Stimulated activated naive CD8-positive, alpha-beta T cell treated with anti-CD3 and anti-CD28 coated beads, Interleukin-15, Interleukin-2, amounts not matched to agents 100 ng/mL and 50 ng/mL, for 24 hours (primary cell): ENCODE data around the gene GAL3ST2.
A peak's percentile ranks its signal among the peaks of the same experiment; 100 is the strongest.
"Not testable (repeated sequence)": the region's sequence is repeated elsewhere in the genome, so short reads cannot be mapped to it uniquely, and the experiment has no call there.

ENCODE experiments used
- H3K27ac Mint-ChIP-seq: one replicate; pipeline ENCODE4 v1.8.0; 2021; ENCODE audit warnings: mild to moderate bottlenecking, mixed read lengths
- H3K27me3 Mint-ChIP-seq: one replicate; pipeline ENCODE4 v1.8.0; 2021; ENCODE audit warnings: mixed read lengths
- H3K36me3 Mint-ChIP-seq: one replicate; pipeline ENCODE4 v1.8.0; 2021; ENCODE audit warnings: low read depth, mixed read lengths
- H3K4me1 Mint-ChIP-seq: one replicate; pipeline ENCODE4 v1.8.0; 2021; ENCODE audit warnings: low read depth, mixed read lengths
- H3K4me3 Mint-ChIP-seq: one replicate; pipeline ENCODE4 v1.8.0; 2021; ENCODE audit warnings: mild to moderate bottlenecking, mixed read lengths
- H3K9me3 Mint-ChIP-seq: one replicate; pipeline ENCODE4 v1.8.0; 2021; ENCODE audit warnings: mixed read lengths

Gene GAL3ST2

GRCh38 chr2:241811952-241812729 lies 35.5 kb downstream of the GAL3ST2 start:
- no peaks in the 10 kb centered on the region for H3K4me1 Mint-ChIP-seq
- peaks cover 6% of the 10 kb centered on the region for H3K27me3 Mint-ChIP-seq
- H3K36me3 Mint-ChIP-seq: no peaks in the 10 kb centered on the region
- no peak overlapping the region for H3K4me3 Mint-ChIP-seq
- H3K9me3 Mint-ChIP-seq: no peaks in the 10 kb centered on the region
- no peak overlapping the region for H3K27ac Mint-ChIP-seq

GRCh38 chr2:241812730-241813643 lies 36.4 kb downstream of the GAL3ST2 start:
- peaks cover 6% of the 10 kb centered on the region for H3K27me3 Mint-ChIP-seq
- H3K4me1 Mint-ChIP-seq: peaks cover 7% of the 10 kb centered on the region
- no peak overlapping the region for H3K27ac Mint-ChIP-seq
- H3K36me3 Mint-ChIP-seq: no peaks in the 10 kb centered on the region
- no peaks in the 10 kb centered on the region for H3K9me3 Mint-ChIP-seq
- no peak overlapping the region for H3K4me3 Mint-ChIP-seq

DNA sequence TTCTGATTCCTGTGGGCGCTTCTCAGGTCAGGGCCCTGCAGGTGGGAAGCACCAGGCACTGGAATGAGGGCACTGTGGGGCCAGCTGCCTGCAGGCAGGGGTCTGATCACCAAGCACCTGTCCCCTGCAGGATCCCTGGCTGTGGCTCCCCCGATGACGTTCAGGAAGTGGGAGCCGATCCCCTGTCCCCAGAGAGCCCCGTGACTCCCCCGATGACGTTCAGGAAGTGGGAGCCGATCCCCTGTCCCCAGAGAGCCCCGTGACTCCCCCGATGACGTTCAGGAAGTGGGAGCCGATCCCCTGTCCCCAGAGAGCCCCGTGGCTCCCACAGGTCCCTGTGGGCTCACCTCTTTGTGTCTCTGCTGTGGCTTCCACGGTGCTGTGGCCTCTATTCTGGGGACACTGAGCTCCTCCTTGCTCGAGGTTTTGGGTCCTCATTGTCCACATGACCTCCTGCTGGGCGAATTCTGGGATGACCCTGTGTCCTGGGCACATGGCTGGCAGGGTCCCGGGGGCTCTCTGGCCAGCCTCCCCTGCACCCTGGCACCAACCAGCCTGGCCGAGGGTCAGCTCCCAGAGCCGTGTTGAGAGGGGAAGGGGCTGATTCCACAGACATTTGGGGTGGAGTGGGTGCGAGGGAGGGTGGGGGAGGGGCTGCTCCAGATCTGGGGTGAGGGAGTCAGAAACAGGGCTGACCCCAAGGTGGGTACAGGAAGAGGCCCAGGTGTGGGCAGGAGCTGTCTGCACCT lies 37.2 kb downstream of the GAL3ST2 start:
- Mint-ChIP-seq H3K4me3 (no peak overlapping the region), H3K27ac (no peak overlapping the region), H3K36me3 (no peaks in the 10 kb centered on the region)

GRCh38 chr2:241814393-241814642 lies 37.7 kb downstream of the GAL3ST2 start:
- Mint-ChIP-seq H3K27me3 (no peaks in the 10 kb centered on the region), H3K4me1 (peaks cover 7% of the 10 kb centered on the region), H3K9me3 (no peaks in the 10 kb centered on the region), H3K36me3 (no peaks in the 10 kb centered on the region), H3K27ac (no peak overlapping the region), H3K4me3 (no peak overlapping the region)

More for the DNA sequence above, 37.2 kb downstream of the GAL3ST2 start:
- H3K4me1 Mint-ChIP-seq: peaks cover 7% of the 10 kb centered on the region
- H3K27me3 Mint-ChIP-seq: no peaks in the 10 kb centered on the region
- H3K9me3 Mint-ChIP-seq: no peaks in the 10 kb centered on the region

DNA sequence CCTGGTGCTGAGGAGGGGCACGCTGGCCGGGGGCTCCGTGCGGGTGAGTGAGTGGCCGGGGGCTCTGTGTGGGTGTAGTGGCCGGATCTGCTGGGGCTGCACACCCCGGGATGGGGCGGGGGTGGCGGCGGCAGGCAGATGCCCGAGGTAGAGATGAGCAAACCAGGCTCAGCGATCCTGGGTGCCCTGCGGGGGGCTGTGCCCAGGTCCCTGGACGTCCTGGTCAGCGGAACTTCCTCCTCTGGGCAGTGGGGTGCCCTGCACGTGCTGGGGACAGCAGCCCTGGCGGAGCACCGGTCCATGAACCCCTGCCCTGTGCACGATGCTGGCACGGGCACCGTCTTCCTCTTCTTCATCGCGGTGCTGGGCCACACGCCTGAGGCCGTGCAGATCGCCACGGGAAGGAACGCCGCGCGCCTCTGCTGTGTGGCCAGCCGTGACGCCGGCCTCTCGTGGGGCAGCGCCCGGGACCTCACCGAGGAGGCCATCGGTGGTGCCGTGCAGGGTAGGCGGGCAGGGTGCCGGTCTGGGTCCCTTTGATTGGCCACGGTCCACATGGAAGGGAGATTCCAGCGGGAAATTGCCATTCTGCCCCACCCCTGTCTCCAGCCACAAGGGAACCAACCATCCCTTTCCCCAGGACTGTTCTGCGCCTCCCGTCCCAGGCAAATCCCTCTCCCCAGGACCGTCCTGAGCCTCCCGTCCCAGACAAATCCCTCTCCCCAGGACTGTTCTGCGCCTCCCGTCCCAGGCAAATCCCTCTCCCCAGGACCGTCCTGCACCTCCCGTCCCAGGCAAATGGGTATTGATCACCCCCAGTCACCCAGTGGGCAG lies 38.2 kb downstream of the GAL3ST2 start:
- H3K27ac Mint-ChIP-seq: no peak overlapping the region
- no peaks in the 10 kb centered on the region for H3K27me3 Mint-ChIP-seq
- H3K4me3 Mint-ChIP-seq: no peak overlapping the region
- H3K4me1 Mint-ChIP-seq: peaks cover 7% of the 10 kb centered on the region
- H3K36me3 Mint-ChIP-seq: no peaks in the 10 kb centered on the region
- H3K9me3 Mint-ChIP-seq: no peaks in the 10 kb centered on the region

DNA sequence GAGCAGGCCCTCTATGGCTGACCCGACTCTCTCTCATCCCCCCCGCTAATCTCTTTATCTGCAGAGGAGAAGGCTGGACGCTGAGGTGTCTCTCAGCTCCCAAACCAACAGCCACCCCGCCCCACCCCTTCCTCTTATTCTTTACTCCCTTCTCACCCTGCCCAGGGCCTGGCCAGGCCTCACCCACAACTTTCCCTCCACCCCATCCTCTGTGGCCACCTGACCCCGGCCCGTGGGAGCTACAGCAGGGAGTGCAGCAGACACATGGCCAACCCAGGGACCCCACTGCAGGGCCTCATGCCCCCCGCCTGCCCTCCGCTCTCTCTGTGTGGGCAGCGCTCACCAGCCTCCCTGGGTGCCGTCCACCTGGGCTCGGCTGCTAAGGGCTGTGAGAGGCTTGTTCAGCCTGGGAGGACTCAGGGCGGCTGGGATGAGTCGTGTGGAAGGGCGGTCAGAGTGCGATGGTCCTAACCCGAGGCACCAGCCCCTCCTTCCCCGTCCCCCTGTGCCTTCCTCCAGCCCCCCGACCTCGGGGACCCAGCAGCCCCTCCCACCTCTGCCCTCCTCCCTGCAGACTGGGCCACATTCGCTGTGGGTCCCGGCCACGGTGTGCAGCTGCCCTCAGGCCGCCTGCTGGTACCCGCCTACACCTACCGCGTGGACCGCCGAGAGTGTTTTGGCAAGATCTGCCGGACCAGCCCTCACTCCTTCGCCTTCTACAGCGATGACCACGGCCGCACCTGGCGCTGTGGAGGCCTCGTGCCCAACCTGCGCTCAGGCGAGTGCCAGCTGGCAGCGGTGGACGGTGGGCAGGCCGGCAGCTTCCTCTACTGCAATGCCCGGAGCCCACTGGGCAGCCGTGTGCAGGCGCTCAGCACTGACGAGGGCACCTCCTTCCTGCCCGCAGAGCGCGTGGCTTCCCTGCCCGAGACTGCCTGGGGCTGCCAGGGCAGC lies 39.1 kb downstream of the GAL3ST2 start:
- Mint-ChIP-seq H3K27me3 (no peaks in the 10 kb centered on the region), H3K4me1 (peaks cover 7% of the 10 kb centered on the region), H3K27ac (no peak overlapping the region), H3K36me3 (no peaks in the 10 kb centered on the region), H3K9me3 (no peaks in the 10 kb centered on the region), H3K4me3 (no peak overlapping the region)

DNA sequence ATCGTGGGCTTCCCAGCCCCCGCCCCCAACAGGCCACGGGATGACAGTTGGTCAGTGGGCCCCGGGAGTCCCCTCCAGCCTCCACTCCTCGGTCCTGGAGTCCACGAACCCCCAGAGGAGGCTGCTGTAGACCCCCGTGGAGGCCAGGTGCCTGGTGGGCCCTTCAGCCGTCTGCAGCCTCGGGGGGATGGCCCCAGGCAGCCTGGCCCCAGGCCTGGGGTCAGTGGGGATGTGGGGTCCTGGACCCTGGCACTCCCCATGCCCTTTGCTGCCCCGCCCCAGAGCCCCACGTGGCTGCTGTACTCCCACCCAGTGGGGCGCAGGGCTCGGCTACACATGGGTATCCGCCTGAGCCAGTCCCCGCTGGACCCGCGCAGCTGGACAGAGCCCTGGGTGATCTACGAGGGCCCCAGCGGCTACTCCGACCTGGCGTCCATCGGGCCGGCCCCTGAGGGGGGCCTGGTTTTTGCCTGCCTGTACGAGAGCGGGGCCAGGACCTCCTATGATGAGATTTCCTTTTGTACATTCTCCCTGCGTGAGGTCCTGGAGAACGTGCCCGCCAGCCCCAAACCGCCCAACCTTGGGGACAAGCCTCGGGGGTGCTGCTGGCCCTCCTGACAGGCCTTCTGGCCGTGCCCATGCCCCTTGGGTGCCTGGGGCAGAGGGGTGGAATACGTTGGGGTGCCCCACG lies 40.0 kb downstream of the GAL3ST2 start:
- H3K27ac Mint-ChIP-seq: no peak overlapping the region

GRCh38 chr2:241817126-241817820 lies 40.7 kb downstream of the GAL3ST2 start:
- no peak overlapping the region for H3K27ac Mint-ChIP-seq
- H3K4me3 Mint-ChIP-seq: peak overlapping the region; percentile 13

More for the DNA sequence above, 40.0 kb downstream of the GAL3ST2 start:
- no peak overlapping the region for H3K4me3 Mint-ChIP-seq
- no peaks in the 10 kb centered on the region for H3K9me3 Mint-ChIP-seq
- H3K36me3 Mint-ChIP-seq: no peaks in the 10 kb centered on the region
- no peaks in the 10 kb centered on the region for H3K27me3 Mint-ChIP-seq
- H3K4me1 Mint-ChIP-seq: peaks cover 7% of the 10 kb centered on the region

GRCh38 chr2:241817821-241818215 lies 41.2 kb downstream of the GAL3ST2 start:
- H3K36me3 Mint-ChIP-seq, H3K27ac Mint-ChIP-seq, H3K9me3 Mint-ChIP-seq, H3K4me1 Mint-ChIP-seq, H3K27me3 Mint-ChIP-seq: not testable (repeated sequence)
- peak overlapping the region; percentile 13 for H3K4me3 Mint-ChIP-seq

More at GRCh38 chr2:241817126-241817820, 40.7 kb downstream of the GAL3ST2 start:
- no peaks in the 10 kb centered on the region for H3K9me3 Mint-ChIP-seq
- no peaks in the 10 kb centered on the region for H3K27me3 Mint-ChIP-seq
- H3K36me3 Mint-ChIP-seq: no peaks in the 10 kb centered on the region
- H3K4me1 Mint-ChIP-seq: peaks cover 7% of the 10 kb centered on the region

DNA sequence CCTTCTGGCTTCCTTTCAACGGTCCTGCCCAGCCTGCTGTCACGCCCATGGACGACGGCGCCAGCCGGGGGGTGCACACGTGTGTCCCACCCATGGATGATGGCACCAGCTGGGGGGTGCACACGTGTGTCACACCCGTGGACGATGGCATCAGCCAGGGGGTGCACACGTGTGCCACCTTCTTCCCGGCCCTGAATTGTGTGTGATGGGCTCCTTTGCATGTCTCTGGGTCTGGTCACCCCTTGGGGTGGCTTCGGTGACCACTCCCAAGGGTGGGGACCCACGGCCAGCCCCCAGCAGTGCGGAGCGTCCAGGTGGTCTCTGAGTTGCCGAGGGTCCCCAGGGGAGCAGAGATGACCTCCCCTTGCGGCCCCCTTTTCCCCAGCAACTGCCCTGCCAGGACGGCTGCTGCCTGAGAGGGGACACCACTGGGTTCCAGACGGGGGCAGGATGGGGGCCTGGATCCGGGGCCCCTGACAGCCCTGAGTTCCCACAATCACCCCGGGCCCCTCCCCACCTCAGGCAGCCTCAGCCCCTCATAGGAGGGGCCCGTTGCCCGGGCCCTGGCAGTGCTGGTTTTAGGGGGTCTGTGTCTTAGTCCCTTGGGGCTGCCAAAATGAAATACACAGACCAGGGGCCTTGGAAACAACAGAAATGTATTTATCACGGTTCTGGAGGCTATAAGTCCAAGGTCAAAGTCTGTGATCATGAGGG lies 41.8 kb downstream of the GAL3ST2 start:
- Mint-ChIP-seq H3K27ac (no peak overlapping the region), H3K4me3 (no peak overlapping the region), H3K9me3 (no peaks in the 10 kb centered on the region), H3K4me1 (peaks cover 7% of the 10 kb centered on the region), H3K36me3 (no peaks in the 10 kb centered on the region), H3K27me3 (peaks cover 9% of the 10 kb centered on the region)

- H3K27me3 Mint-ChIP-seq: peaks cover 13% of the 10 kb centered on the region
- H3K36me3 Mint-ChIP-seq: no peaks in the 10 kb centered on the region
- no peak overlapping the region for H3K4me3 Mint-ChIP-seq
- no peak overlapping the region for H3K27ac Mint-ChIP-seq
- H3K4me1 Mint-ChIP-seq: peaks cover 7% of the 10 kb centered on the region
- peaks cover 5% of the 10 kb centered on the region for H3K9me3 Mint-ChIP-seq
Measured at GRCh38 chr2:241818943-241819270, 42.3 kb downstream of the GAL3ST2 start.

DNA sequence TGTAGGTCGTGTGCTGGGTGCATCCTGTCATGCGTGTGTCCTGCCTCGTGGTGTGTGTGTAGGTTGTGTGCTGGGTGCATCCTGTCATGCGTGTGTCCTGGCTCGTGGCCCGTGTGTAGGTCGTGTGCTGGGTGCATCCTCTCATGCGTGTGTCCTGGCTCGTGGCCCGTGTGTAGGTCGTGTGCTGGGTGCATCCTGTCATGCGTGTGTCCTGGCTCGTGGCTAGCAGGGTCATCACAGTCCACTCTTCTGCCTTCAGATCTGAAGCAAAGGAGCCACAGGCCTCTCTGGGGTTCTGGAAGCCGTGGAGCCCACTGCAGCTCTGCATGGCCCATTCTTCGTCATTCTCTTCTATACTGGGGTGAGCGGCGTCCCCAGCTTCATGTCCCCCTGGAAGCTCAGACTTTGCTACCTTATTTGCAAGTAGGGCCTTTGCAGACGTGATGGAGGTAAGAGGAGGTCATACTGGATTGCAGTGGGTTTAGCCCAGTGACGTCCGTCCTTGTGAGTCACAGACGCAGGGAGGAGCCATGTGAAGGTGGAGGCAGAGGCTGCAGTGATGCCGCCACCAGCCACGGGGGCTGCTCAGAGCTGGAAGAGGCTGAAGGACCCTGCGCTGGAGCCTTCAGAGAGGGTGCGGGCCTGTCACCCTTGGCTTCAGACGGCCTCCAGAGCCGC lies 43.5 kb downstream of the GAL3ST2 start:
- H3K9me3 Mint-ChIP-seq, H3K4me3 Mint-ChIP-seq, H3K4me1 Mint-ChIP-seq, H3K36me3 Mint-ChIP-seq, H3K27ac Mint-ChIP-seq: not testable (repeated sequence)
- H3K27me3 Mint-ChIP-seq: peaks cover 18% of the 10 kb centered on the region
